Mononuclear cell (primary cell): ENCODE measurements around the gene NUDT6. TPM values are rescaled to one million over a fixed set of nuclear protein-coding genes. Genes with fewer than 3 reads are reported as not detected.

Experiments used
- H3K27me3 ChIP-seq: 2 replicates; pipeline ENCODE4 v1.6.0; 2011; ENCODE audit warnings: low read length, control low read depth; ENCODE audit not compliant: insufficient read depth
- H3K4me1 ChIP-seq: 2 replicates; pipeline ENCODE4 v1.5.1; 2011; ENCODE audit warnings: mild to moderate bottlenecking, low read length, control low read depth; ENCODE audit not compliant: insufficient read depth
- H3K4me3 ChIP-seq: 2 replicates; pipeline ENCODE4 v1.5.1; 2011; ENCODE audit warnings: mild to moderate bottlenecking, low read length, moderate library complexity
- H3K9me3 ChIP-seq: 2 replicates; pipeline ENCODE4 v1.5.1; 2011; ENCODE audit warnings: low read depth, mild to moderate bottlenecking, control low read depth, low read length
- total RNA-seq: library from RNA; depleted of rRNA; stranded (reverse); fragments of >200 nt; gene quantifications from one replicate; pipeline ENCODE4 v1.2.3, GENCODE V29; 2012

The NUDT6 gene
- total RNA-seq, 1 donor = 1.3 TPM

DNA sequence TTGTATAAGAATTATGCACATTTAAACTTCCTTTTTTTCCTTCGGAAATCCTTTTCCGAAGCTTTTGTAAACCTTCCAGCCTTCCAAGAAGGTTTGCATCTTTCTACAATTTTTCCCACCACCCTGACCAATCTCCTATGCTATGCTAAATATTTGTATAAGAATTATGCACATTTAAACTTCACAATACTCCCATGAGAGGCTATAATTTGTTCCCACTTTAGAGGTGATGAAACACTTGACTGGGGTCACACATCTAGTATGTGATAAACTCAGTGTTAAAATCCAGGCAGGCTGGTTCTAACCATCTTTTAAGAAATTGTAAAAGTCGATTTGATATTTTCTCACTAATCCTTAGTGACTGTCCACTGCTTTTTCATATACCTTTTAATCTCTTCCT, 22.1 kb downstream of the NUDT6 start:
- no peak overlapping the region for H3K4me3 ChIP-seq

DNA sequence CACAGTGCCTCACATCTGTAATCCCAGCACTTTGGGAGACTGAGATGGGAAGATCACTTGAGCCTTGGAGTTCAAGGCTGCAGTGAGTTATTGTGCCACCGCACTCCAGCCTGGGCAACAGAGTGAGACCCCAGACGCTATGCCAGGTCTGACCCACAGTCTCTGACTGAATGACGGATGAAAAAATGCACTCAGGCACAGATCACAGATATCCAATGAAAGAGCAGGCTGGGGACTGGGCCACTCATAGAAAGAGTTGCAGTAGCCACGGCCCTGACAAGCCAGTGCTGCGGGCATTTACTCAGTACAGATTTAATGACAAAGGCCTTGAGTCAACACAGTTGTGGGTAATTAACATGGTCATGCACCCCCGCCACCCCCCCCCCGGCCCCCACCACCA, 22.7 kb downstream of the NUDT6 start:
- Histone ChIP-seq H3K4me1 (no peaks in the 10 kb centered on the region), H3K4me3 (no peak overlapping the region), H3K27me3 (no peaks in the 10 kb centered on the region), H3K9me3 (no peaks in the 10 kb centered on the region)

More for the DNA sequence above, 22.1 kb downstream of the NUDT6 start:
- H3K27me3 ChIP-seq = no peaks in the 10 kb centered on the region
- H3K4me1 ChIP-seq = no peaks in the 10 kb centered on the region
- no peaks in the 10 kb centered on the region for H3K9me3 ChIP-seq

DNA sequence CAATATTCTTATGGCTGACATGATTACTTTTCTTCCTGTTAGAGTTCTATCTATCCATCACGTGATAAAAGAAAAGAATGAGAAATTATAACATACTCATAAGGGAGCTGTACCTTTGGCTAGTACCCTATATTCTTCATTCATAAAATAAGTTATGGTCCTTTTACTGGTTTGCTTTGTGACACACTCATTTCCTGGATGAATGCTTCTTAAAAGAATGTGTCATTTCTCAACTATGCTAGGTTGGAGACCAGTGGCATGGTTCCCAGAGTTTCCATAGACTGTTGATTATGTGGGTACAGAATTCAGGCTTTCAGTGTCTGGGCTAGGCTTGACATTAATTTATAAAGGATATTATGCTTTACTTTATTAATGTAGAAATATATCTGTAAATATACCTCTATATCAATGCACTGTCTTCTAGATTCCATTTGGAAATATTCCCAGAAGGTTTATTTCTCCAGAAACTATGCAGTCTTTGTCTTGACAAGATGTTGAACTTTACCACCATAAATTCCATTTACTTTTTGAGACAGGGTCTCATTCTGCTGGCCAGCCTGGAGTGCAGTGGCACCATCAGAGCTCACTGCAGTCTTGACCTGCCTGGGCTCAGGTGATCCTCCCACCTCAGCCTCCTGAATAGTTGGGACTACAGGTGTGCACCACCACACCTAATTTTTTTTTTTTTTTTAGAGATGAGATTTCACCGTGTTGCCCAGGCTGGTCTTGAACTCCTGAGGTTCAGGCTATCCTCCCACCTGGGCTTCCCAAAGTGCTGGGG, 23.8 kb downstream of the NUDT6 start:
- Histone ChIP-seq H3K4me3 (no peak overlapping the region), H3K4me1 (no peaks in the 10 kb centered on the region), H3K27me3 (no peaks in the 10 kb centered on the region)

DNA sequence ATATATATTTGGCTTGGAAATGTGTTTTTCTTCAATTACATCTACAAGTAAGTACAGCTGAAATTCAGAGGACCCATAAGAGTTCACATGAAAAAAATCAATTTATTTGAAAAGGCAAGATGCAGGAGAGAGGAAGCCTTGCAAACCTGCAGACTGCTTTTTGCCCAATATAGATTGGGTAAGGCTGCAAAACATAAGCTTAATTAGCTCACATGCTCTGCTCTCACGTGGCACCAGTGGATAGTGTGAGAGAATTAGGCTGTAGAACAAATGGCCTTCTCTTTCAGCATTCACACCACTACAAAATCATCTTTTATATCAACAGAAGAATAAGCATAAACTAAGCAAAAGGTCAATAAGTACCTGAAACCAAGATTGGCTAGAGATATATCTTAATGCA, 26.1 kb downstream of the NUDT6 start:
- Histone ChIP-seq H3K4me1 (no peaks in the 10 kb centered on the region), H3K27me3 (no peaks in the 10 kb centered on the region), H3K4me3 (no peak overlapping the region), H3K9me3 (no peaks in the 10 kb centered on the region)

More for the DNA sequence above, 23.8 kb downstream of the NUDT6 start:
- no peaks in the 10 kb centered on the region for H3K9me3 ChIP-seq

DNA sequence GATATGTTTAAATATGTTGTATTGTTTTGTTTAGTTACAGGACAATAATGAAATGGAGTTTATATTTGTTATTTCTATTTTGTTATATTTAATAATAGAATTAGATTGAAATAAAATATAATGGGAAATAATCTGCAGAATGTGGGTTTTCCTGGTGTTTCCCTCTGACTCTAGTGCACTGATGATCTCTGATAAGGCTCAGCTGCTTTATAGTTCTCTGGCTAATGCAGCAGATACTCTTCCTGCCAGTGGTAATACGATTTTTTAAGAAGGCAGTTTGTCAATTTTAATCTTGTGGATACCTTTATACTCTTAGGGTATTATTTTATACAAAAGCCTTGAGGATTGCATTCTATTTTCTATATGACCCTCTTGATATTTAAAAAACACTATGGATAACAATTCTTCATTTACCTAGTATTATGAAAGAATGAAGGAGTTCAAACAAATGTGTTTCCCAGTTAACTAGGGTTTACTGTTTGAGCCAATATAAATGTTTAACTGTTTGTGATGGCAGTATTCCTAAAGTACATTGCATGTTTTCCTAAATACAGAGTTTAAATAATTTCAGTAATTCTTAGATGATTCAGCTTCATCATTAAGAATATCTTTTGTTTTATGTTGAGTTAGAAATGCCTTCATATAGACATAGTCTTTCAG, 26.9 kb downstream of the NUDT6 start:
- Histone ChIP-seq H3K27me3 (no peaks in the 10 kb centered on the region), H3K4me3 (no peak overlapping the region), H3K9me3 (no peaks in the 10 kb centered on the region), H3K4me1 (no peaks in the 10 kb centered on the region)

DNA sequence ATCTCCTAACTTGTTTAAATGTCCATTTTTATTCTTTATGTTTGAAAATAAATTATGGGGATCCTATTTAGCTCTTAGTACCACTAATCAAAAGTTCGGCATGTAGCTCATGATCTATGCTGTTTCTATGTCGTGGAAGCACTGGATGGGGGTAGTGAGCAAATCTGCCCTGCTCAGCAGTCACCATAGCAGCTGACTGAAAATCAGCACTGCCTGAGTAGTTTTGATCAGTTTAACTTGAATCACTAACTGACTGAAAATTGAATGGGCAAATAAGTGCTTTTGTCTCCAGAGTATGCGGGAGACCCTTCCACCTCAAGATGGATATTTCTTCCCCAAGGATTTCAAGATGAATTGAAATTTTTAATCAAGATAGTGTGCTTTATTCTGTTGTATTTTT, 27.6 kb downstream of the NUDT6 start:
- Histone ChIP-seq H3K27me3 (no peaks in the 10 kb centered on the region), H3K4me3 (no peak overlapping the region), H3K9me3 (no peaks in the 10 kb centered on the region), H3K4me1 (no peaks in the 10 kb centered on the region)

DNA sequence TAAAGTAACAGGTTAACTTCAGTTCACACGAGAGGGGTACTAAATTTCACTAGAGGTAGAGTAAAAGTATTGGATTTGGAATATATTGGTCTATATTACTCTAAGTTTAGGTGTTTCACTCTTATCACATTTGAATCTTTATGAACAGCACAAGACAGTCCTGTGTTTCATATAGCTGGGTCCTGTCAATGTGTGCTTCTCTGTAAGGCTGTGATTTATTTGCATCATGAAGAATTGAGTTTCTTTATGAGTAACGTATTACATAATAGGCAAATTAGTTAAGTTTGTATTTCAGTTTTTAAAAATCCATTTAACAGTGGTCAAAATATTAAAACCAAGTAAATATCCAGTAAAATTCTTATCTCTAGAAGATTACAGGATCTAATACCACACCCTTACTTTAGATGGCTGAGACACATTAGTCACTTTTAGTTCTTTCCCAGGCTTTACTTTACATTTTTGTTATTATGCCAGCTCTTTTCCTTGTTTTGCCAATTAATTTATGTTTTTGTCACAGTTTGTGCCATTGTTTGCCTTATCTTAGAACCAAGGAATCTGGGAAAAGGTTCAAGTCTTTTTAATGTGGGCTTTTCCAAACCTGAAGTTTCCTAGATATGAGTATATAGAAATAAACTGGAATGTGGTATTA, 32.1 kb downstream of the NUDT6 start:
- H3K4me3 ChIP-seq = no peak overlapping the region
- H3K9me3 ChIP-seq = no peaks in the 10 kb centered on the region
- no peaks in the 10 kb centered on the region for H3K27me3 ChIP-seq
- H3K4me1 ChIP-seq = no peaks in the 10 kb centered on the region

DNA sequence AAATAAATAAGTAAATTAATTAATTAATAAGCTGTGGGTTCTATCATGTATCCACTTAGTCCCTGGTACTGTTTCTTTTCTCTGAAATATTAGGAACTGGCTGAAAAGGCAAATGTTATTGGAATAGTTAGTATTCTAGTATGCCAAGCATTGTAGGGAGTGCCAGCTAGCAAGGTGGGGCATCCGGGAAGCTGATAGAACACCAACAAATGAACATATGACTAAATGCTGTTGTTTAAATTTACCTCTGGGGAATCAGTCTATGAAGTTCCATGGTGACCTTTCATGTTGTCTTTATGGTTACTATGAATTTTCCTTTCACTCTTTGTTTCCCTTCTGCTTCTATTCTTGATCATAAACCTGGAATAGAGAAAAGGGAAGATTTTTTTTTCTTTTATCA, 32.7 kb downstream of the NUDT6 start:
- Histone ChIP-seq H3K4me3 (no peak overlapping the region), H3K9me3 (no peaks in the 10 kb centered on the region), H3K27me3 (no peaks in the 10 kb centered on the region), H3K4me1 (no peaks in the 10 kb centered on the region)

DNA sequence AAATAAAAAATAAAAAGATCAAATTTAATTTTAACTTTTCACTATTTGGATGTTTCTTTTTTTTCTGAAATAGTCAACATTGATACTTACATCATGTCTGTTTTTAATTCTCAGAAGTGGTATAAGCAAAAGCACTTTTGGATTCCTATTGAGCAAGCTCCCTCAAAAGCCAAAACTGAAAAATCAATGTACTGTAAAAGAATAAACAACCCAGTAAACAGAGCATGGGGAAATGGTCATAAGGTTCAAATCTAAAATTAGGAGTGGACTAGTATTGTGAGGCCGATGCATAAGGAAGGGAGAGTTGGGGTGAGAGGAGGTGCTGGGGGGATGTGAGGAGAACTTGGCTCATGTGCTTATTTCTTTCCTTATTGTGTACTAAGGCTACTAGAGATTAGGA, 37.9 kb downstream of the NUDT6 start:
- H3K4me1 ChIP-seq = no peaks in the 10 kb centered on the region
- H3K4me3 ChIP-seq = no peak overlapping the region
- no peaks in the 10 kb centered on the region for H3K9me3 ChIP-seq
- no peaks in the 10 kb centered on the region for H3K27me3 ChIP-seq

DNA sequence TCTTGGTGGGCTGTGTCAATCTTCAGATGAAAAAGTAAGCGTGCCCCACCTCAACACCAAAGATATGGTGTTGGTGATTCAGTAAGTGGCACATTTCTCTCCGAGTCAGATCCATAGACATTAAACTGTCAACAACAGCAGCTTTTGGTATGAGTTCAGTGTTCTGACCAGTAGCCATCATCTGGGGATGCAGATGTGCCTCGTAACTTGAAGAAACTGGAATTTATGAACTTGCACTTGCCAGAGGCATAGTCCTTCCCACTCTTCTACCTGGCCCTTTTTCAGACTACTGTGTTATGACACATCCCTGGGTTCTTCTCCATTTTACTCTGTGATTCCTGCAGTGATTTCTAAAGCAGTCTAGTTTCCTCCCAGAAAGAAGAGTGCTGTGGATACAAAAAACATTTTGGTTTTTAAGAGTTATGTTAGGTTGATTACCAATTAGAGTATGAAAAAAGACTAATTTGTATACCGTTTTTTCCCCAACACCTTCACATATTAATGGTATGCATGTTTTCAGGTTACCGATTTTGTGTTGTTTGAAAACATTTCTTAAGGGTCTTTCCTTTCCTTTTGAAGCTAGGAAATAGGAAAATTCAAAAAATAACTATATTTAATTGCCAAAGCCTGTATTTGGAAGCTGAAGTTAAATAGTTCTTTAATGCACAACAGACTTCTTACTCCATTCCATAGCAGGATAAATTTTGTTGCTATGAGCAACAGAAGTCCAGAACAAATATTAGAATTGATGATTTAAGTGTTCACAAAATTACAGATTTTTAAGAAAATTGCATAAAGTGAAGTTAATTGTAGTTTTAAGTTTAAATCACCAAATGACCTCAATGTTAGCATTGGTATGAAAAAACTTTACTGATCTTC, 39.3 kb downstream of the NUDT6 start:
- no peaks in the 10 kb centered on the region for H3K27me3 ChIP-seq
- H3K4me3 ChIP-seq = no peak overlapping the region
- H3K9me3 ChIP-seq = no peaks in the 10 kb centered on the region
- H3K4me1 ChIP-seq = no peaks in the 10 kb centered on the region

DNA sequence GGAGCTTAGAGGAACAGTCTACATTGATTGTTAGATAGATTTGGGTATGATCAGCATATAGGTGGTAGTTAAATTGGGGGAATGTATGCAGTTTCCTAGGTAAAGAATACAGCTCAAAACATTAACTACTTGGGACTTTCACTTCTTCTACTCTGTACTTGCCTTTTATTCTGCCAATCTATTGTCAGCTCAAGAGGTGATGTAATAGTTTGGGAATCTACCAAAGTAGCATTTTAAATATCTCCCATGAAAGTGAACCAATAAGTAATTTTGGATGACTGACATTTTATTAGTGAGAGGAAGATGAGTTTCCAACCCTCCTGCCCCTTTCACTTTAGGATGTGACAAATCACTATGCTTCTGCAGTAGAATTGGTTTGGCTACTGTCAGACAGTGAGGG, 43.4 kb downstream of the NUDT6 start:
- H3K9me3 ChIP-seq = no peaks in the 10 kb centered on the region
- no peak overlapping the region for H3K4me3 ChIP-seq
- H3K27me3 ChIP-seq = no peaks in the 10 kb centered on the region
- H3K4me1 ChIP-seq = no peaks in the 10 kb centered on the region

DNA sequence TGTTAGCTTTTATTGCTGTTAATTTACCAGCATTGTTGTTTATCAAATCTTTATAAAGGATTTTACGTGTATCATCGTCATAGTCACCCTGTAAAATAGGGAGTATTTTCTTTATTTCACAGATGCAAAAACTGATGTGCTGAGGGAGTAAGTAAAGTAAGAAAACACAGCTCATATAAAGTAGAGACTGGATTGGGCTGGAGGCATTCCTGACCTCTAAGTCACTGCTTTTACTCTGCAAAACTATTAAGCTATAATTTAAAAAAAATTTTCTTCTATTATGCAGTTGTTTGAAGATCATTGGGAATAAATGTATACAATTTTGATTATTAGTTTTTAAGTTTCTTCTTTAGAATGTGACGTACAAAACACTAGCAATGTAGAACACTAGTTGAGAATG, 45.9 kb downstream of the NUDT6 start:
- H3K4me3 ChIP-seq = no peak overlapping the region
- no peaks in the 10 kb centered on the region for H3K4me1 ChIP-seq
- no peaks in the 10 kb centered on the region for H3K9me3 ChIP-seq
- H3K27me3 ChIP-seq = peaks cover 3% of the 10 kb centered on the region

DNA sequence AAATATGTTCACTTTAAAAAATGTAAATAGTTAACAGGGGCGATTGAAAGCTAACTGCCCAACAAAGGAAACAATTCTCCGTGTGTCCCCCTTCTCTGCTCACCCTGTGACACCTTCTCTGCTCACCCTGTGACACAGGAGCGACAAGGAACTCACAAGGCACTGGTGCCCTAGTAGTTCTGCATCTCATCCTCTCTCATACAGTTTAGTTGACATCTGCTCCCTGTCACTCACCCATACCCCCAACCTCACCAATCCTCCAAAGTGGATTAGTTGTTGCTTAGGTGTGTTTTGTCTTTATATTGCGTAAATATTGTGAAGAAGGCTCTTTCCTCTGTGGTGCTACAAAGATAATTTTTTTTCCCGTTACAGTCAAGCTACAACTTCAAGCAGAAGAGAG, 46.4 kb downstream of the NUDT6 start:
- no peak overlapping the region for H3K4me3 ChIP-seq
- H3K27me3 ChIP-seq = peaks cover 3% of the 10 kb centered on the region
- H3K9me3 ChIP-seq = no peaks in the 10 kb centered on the region
- H3K4me1 ChIP-seq = no peaks in the 10 kb centered on the region

DNA sequence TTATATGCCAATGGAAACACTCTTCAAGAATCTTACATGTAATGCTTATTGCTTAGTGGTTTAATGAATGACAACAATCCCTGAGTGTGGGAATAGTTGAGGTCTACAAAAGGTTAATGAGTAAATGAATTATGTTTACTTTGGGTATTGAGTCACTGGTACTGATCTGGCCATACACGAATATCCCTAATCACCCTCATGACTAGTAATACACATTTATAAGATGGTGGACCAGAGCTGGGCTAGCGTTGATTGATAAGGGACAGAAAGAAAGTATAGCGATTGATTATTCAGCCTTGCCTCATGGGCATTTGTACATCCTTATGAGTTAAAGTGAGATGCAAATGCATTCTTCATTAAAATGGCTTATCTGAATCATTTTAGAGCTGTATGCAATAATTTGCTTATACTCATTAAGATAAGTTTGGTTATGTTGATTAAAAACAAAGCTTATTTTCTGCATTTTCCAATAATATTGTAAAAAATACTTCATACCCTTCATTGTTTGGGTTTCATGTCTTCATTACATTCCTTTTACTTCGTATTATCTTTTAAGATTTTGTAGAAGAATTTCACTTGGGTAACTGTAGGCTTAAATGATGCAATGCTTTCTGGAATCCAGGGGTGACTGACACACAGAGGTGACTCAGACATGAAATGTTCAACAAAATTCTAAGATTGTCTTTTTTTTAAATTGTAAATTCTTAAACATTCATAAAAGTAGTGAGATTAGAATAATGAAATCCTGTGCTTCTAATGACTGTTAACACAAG, 48.4 kb downstream of the NUDT6 start:
- Histone ChIP-seq H3K9me3 (no peaks in the 10 kb centered on the region), H3K4me3 (no peak overlapping the region), H3K4me1 (no peaks in the 10 kb centered on the region), H3K27me3 (peaks cover 3% of the 10 kb centered on the region)
